HCT116 (cell line): ENCODE measurements around the gene HIP1R. TPM values are rescaled to one million over a fixed set of nuclear protein-coding genes. Genes with fewer than 3 reads are reported as not detected.

Experiments used
- ATAC-seq: fragments of 200-7000 bp; cut with Tn5 transposase; 2 replicates; pipeline ENCODE4 v1.9.1; 2020; ENCODE audit warnings: mild to moderate bottlenecking, moderate library complexity
- BruUV-seq: library from RNA; stranded (reverse); fragments of 400-500 nt; replicated peaks from 2 replicates; lab custom pipeline; 2021; lab: Mats Ljungman, UMichigan
- CTCF ChIA-PET: fragments of 300-600 bp; sonication (Branson Sonifier 250); formaldehyde crosslinking; loops from one replicate; lab custom pipeline; 2021; ENCODE audit warnings: antibody characterized with exemption; lab: Charles Lee
- POLR2A ChIA-PET: fragments of 300-600, 350-600 bp; sonication (Branson Sonifier 250); formaldehyde crosslinking; loops from one replicate; lab custom pipeline; 2021; ENCODE audit warnings: antibody characterized with exemption; lab: Charles Lee
- RAD21 ChIA-PET, 2 experiments: fragments of 300-600 bp; sonication (Branson Sonifier 250); formaldehyde crosslinking; loops; one replicate each; lab custom pipeline; 2023; ENCODE audit warnings: low total read pairs in 2 of 2; ENCODE audit not compliant: uncharacterized antibody in 2 of 2, unreplicated experiment in 2 of 2, low non-redundant PET in 1 of 2; lab: Charles Lee
- DNase-seq: peaks from one replicate; pipeline ENCODE4 v3.0.0-alpha.2; 2010; ENCODE audit warnings: low read depth, low spot score
- H2AFZ ChIP-seq: fragments of 200-600 bp; shearing (Covaris generic), sonication (generic); 2 replicates; pipeline ENCODE4 v1.6.1; 2017; ENCODE audit warnings: low read depth, mixed run types, mixed read lengths, antibody characterized with exemption, low read length; ENCODE audit not compliant: poor library complexity, severe bottlenecking
- H3K27ac ChIP-seq: 2 replicates; pipeline ENCODE4 v1.5.1; 2012; ENCODE audit warnings: low read depth, low read length
- H3K27me3 ChIP-seq: fragments of 200-600 bp; sonication (generic); 2 replicates; pipeline ENCODE4 v1.6.1; 2016; ENCODE audit warnings: mixed run types, low read length, mixed read lengths; ENCODE audit not compliant: insufficient read depth
- H3K36me3 ChIP-seq, 2 experiments: fragments of 200-500 bp in 1 of 2; fragments of 200-600 bp in 1 of 2; sonication (Bioruptor generic) in 1 of 2; sonication (generic) in 1 of 2; 2 replicates each; pipeline versions ENCODE4 v1.5.1 to v1.6.1; 2014 to 2016; ENCODE audit warnings: low read length in 2 of 2, inconsistent platforms in 1 of 2, mixed read lengths in 1 of 2, mixed run types in 1 of 2; ENCODE audit not compliant: insufficient read depth in 2 of 2, control insufficient read depth in 1 of 2
- H3K4me1 ChIP-seq, 2 experiments: fragments of 200-600 bp in 1 of 2; sonication (generic) in 1 of 2; 2 replicates each; pipeline versions ENCODE4 v1.5.1 to v1.6.1; 2012 to 2017; ENCODE audit warnings: low read length in 2 of 2, inconsistent platforms in 1 of 2, mild to moderate bottlenecking in 1 of 2, mixed read lengths in 1 of 2, mixed run types in 1 of 2, moderate library complexity in 1 of 2; ENCODE audit not compliant: insufficient read depth in 2 of 2, control insufficient read depth in 1 of 2
- H3K4me2 ChIP-seq: fragments of 200-600 bp; sonication (generic); 2 replicates; pipeline ENCODE4 v1.6.1; 2017; ENCODE audit warnings: mixed run types, low read length, mixed read lengths
- H3K4me3 ChIP-seq, 2 experiments: fragments of 200-600 bp in 1 of 2; sonication (generic) in 1 of 2; replicated peaks in 1 of 2; 2 replicates each; pipeline ENCODE4 v1.5.1; 2011 to 2016; ENCODE audit warnings: low read length in 2 of 2, control low read depth in 1 of 2, low read depth in 1 of 2, mild to moderate bottlenecking in 1 of 2, mixed read lengths in 1 of 2, mixed run types in 1 of 2
- H3K79me2 ChIP-seq: fragments of 200-600 bp; sonication (generic); 2 replicates; pipeline ENCODE4 v1.6.1; 2017; ENCODE audit warnings: mild to moderate bottlenecking, mixed run types, low read length, moderate library complexity, mixed read lengths; ENCODE audit not compliant: insufficient read depth
- H3K9ac ChIP-seq: fragments of 200-600 bp; sonication (generic); 2 replicates; pipeline ENCODE4 v1.6.1; 2016; ENCODE audit warnings: low read length, mixed read lengths
- H3K9me2 ChIP-seq: fragments of 200-600 bp; sonication (generic), shearing (Covaris generic); 2 replicates; pipeline ENCODE4 v1.6.1; 2017; ENCODE audit warnings: mixed run types, mild to moderate bottlenecking, moderate library complexity; ENCODE audit not compliant: insufficient read depth
- H3K9me3 ChIP-seq, 2 experiments: fragments of 200-500 bp in 1 of 2; fragments of 200-600 bp in 1 of 2; sonication (Bioruptor generic) in 1 of 2; sonication (generic) in 1 of 2; 2 replicates each; pipeline ENCODE4 v1.6.1; 2014 to 2017; ENCODE audit warnings: low read length in 2 of 2, mixed read lengths in 2 of 2, inconsistent platforms in 1 of 2, low read depth in 1 of 2, mild to moderate bottlenecking in 1 of 2, mixed run types in 1 of 2, moderate library complexity in 1 of 2; ENCODE audit not compliant: control insufficient read depth in 1 of 2, insufficient read depth in 1 of 2
- H4K20me1 ChIP-seq: fragments of 200-600 bp; sonication (generic), shearing (Covaris generic); 2 replicates; pipeline ENCODE4 v1.6.1; 2017; ENCODE audit warnings: mixed run types, mild to moderate bottlenecking, moderate library complexity; ENCODE audit not compliant: insufficient read depth
- CBX3 ChIP-seq: IDR thresholded peaks from 2 replicates; pipeline ENCODE4 v1.6.1; 2012; ENCODE audit warnings: low read depth
- CEBPB ChIP-seq: IDR thresholded peaks from 2 replicates; pipeline ENCODE4 v1.6.1; 2012; ENCODE audit warnings: low read depth
- EGR1 ChIP-seq: IDR thresholded peaks from 2 replicates; pipeline ENCODE4 v1.6.1; 2012; ENCODE audit warnings: low read depth
- ELF1 ChIP-seq: IDR thresholded peaks from 2 replicates; pipeline ENCODE4 v1.6.1; 2012; ENCODE audit warnings: low read depth, borderline replicate concordance
- EZH2 ChIP-seq: fragments of 200-600 bp; sonication (generic); IDR thresholded peaks from 2 replicates; pipeline ENCODE4 v1.6.1; 2017; ENCODE audit warnings: antibody characterized with exemption, mixed run types
- EZH2phosphoT487 ChIP-seq: fragments of 200-600 bp; IDR thresholded peaks from 2 replicates; pipeline ENCODE4 v1.6.1; 2018; ENCODE audit warnings: antibody characterized with exemption, borderline replicate concordance
- FOSL1 ChIP-seq: IDR thresholded peaks from 2 replicates; pipeline ENCODE4 v1.6.1; 2012; ENCODE audit warnings: low read depth
- JUND ChIP-seq: IDR thresholded peaks from 2 replicates; pipeline ENCODE4 v1.6.1; 2012
- POLR2A ChIP-seq: IDR thresholded peaks from 2 replicates; pipeline ENCODE4 v1.7.0; 2011; ENCODE audit warnings: borderline replicate concordance; ENCODE audit not compliant: insufficient read depth, insufficient read length; ENCODE audit errors: extremely low read depth
- POLR2AphosphoS5 ChIP-seq: IDR thresholded peaks from 2 replicates; pipeline ENCODE4 v1.6.1; 2011; ENCODE audit warnings: mild to moderate bottlenecking, low read depth, low read length, moderate library complexity
- RAD21 ChIP-seq: IDR thresholded peaks from 2 replicates; pipeline ENCODE4 v1.6.1; 2012; ENCODE audit warnings: low read depth, mild to moderate bottlenecking
- SIN3A ChIP-seq: IDR thresholded peaks from 2 replicates; pipeline ENCODE4 v1.6.1; 2012; ENCODE audit warnings: low read depth
- SP1 ChIP-seq: IDR thresholded peaks from 2 replicates; pipeline ENCODE4 v1.6.1; 2012; ENCODE audit warnings: low read depth
- SRF ChIP-seq: IDR thresholded peaks from 2 replicates; pipeline ENCODE4 v1.6.1; 2012; ENCODE audit warnings: low read depth
- TCF7L2 ChIP-seq: IDR thresholded peaks from 2 replicates; pipeline ENCODE4 v1.7.0; 2011; ENCODE audit warnings: borderline replicate concordance, inconsistent platforms; ENCODE audit not compliant: insufficient read depth, insufficient read length; ENCODE audit errors: extremely low read depth
- ZFX ChIP-seq: fragments of 450-650 bp; IDR thresholded peaks from 2 replicates; pipeline ENCODE4 v1.6.1; 2017
- ZNF274 ChIP-seq: fragments of 200-500 bp; sonication (Bioruptor generic); IDR thresholded peaks from 2 replicates; pipeline ENCODE4 v1.6.1; 2014; ENCODE audit warnings: mild to moderate bottlenecking, low read depth, low read length, inconsistent platforms
- intact Hi-C: fragments of 100-400 bp; cut with micrococcal nuclease; formaldehyde crosslinking; loops from 2 replicates; pipeline ENCODE4 v1.10.0; 2022
- total RNA-seq: library from RNA; stranded (reverse); gene quantifications from one replicate; pipeline ENCODE4 v1.2.1, GENCODE V29; 2021; ENCODE audit not compliant: unreplicated experiment
- TF ChIP-seq, protein P1 (sequence below), 3 experiments: fragments of 200-600 bp in 1 of 3; sonication (generic) in 1 of 3; IDR thresholded peaks in 2 of 3; conservative IDR thresholded peaks in 1 of 3; 2 replicates each; pipeline ENCODE4 v1.5.1; 2012 to 2017; ENCODE audit warnings: low read depth in 2 of 3, low read length in 2 of 3, antibody characterized with exemption in 1 of 3, borderline replicate concordance in 1 of 3, control low read depth in 1 of 3, mild to moderate bottlenecking in 1 of 3, mixed read lengths in 1 of 3, mixed run types in 1 of 3, moderate library complexity in 1 of 3; ENCODE audit not compliant: insufficient read depth in 1 of 3
- TF ChIP-seq, protein P2 (sequence below): IDR thresholded peaks from 2 replicates; pipeline ENCODE4 v1.6.1; 2012
- TF ChIP-seq, protein P3 (sequence below): IDR thresholded peaks from 2 replicates; pipeline ENCODE4 v1.6.1; 2012; ENCODE audit warnings: low read depth
- TF ChIP-seq, protein P4 (sequence below): IDR thresholded peaks from 2 replicates; pipeline ENCODE4 v1.6.1; 2011; ENCODE audit warnings: mild to moderate bottlenecking, low read length, moderate library complexity; ENCODE audit not compliant: insufficient replicate concordance; ENCODE audit errors: extremely low read depth

Gene HIP1R
- total RNA-seq, 1 experiment from 2014 or later, result 57.8 TPM

DNA sequence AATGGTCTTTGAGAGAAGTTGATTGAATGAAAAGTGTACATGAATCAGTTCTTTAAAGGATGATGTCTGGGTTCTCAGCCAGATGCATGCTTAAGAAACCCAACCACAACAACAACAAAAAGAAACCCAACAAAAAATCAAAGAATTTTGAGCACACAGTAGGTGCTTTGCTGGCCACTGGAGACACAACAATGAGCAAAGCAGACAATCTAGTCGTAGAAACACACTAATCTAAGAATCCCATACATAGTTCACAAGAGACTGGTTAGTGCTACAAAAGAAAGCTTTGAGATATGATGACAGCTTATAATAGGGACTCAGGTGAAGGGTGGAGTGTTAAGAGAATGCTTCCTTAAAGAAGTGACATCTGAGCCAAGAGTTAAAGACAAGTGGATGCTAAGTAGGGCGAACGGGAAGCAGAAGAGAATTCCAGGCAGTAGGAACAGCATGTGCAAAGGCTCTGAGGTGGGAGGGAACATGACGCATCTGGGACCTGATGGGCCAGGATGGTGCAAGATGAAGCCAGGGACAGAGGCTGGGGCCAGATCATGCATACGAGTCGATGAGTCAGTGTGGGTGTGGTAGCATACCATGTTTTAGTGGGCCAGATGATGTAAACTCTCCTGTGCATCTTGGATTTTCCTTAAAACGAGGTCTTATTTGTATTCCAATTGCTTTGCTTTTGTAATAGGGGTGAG is 4.6 kb upstream of the HIP1R start:
- peak; percentile 60 for ATAC-seq
- Histone ChIP-seq H3K27ac (no peak overlapping the region), H3K4me2 (peak overlapping the region; percentile 34)

More for the DNA sequence above, 4.6 kb upstream of the HIP1R start:
- H2AFZ ChIP-seq, result no peak overlapping the region
- TF ChIP-seq POLR2AphosphoS5, result peak; percentile 48
- peak; percentile 85 for TF ChIP-seq CEBPB
- no peak for TF ChIP-seq ELF1
- TF ChIP-seq EZH2phosphoT487, result no peak
- no peak for TF ChIP-seq POLR2A
- TF ChIP-seq CBX3, result peak; percentile 98
- no peak for TF ChIP-seq ZFX
- no peak for TF ChIP-seq EGR1
- TF ChIP-seq, protein P1, sequence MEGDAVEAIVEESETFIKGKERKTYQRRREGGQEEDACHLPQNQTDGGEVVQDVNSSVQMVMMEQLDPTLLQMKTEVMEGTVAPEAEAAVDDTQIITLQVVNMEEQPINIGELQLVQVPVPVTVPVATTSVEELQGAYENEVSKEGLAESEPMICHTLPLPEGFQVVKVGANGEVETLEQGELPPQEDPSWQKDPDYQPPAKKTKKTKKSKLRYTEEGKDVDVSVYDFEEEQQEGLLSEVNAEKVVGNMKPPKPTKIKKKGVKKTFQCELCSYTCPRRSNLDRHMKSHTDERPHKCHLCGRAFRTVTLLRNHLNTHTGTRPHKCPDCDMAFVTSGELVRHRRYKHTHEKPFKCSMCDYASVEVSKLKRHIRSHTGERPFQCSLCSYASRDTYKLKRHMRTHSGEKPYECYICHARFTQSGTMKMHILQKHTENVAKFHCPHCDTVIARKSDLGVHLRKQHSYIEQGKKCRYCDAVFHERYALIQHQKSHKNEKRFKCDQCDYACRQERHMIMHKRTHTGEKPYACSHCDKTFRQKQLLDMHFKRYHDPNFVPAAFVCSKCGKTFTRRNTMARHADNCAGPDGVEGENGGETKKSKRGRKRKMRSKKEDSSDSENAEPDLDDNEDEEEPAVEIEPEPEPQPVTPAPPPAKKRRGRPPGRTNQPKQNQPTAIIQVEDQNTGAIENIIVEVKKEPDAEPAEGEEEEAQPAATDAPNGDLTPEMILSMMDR (IDR thresholded peaks at IDR 0.05 in 2 of 3, conservative IDR thresholded peaks at IDR 0.05 in 1 of 3; ENCODE audit: borderline replicate concordance in 1 of 3, insufficient read depth in 1 of 3, low read depth in 2 of 3, low read length in 2 of 3), result no peak
- TF ChIP-seq, protein P2, sequence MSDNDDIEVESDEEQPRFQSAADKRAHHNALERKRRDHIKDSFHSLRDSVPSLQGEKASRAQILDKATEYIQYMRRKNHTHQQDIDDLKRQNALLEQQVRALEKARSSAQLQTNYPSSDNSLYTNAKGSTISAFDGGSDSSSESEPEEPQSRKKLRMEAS, result peak; percentile 84
- TF ChIP-seq SRF, result no peak; the same call in 1 of the 2 replicates
- peak; percentile 17 for TF ChIP-seq TCF7L2
- TF ChIP-seq RAD21, result no peak
- TF ChIP-seq EZH2, result no peak
- no peak; the same call in 1 of the 2 replicates for TF ChIP-seq SIN3A
- TF ChIP-seq FOSL1, result peak; percentile 77
- TF ChIP-seq, protein P3, sequence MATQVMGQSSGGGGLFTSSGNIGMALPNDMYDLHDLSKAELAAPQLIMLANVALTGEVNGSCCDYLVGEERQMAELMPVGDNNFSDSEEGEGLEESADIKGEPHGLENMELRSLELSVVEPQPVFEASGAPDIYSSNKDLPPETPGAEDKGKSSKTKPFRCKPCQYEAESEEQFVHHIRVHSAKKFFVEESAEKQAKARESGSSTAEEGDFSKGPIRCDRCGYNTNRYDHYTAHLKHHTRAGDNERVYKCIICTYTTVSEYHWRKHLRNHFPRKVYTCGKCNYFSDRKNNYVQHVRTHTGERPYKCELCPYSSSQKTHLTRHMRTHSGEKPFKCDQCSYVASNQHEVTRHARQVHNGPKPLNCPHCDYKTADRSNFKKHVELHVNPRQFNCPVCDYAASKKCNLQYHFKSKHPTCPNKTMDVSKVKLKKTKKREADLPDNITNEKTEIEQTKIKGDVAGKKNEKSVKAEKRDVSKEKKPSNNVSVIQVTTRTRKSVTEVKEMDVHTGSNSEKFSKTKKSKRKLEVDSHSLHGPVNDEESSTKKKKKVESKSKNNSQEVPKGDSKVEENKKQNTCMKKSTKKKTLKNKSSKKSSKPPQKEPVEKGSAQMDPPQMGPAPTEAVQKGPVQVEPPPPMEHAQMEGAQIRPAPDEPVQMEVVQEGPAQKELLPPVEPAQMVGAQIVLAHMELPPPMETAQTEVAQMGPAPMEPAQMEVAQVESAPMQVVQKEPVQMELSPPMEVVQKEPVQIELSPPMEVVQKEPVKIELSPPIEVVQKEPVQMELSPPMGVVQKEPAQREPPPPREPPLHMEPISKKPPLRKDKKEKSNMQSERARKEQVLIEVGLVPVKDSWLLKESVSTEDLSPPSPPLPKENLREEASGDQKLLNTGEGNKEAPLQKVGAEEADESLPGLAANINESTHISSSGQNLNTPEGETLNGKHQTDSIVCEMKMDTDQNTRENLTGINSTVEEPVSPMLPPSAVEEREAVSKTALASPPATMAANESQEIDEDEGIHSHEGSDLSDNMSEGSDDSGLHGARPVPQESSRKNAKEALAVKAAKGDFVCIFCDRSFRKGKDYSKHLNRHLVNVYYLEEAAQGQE, result no peak
- TF ChIP-seq SP1, result peak; percentile 76
- TF ChIP-seq, protein P4, sequence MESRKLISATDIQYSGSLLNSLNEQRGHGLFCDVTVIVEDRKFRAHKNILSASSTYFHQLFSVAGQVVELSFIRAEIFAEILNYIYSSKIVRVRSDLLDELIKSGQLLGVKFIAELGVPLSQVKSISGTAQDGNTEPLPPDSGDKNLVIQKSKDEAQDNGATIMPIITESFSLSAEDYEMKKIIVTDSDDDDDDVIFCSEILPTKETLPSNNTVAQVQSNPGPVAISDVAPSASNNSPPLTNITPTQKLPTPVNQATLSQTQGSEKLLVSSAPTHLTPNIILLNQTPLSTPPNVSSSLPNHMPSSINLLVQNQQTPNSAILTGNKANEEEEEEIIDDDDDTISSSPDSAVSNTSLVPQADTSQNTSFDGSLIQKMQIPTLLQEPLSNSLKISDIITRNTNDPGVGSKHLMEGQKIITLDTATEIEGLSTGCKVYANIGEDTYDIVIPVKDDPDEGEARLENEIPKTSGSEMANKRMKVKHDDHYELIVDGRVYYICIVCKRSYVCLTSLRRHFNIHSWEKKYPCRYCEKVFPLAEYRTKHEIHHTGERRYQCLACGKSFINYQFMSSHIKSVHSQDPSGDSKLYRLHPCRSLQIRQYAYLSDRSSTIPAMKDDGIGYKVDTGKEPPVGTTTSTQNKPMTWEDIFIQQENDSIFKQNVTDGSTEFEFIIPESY, result no peak
- peak; percentile 62 for TF ChIP-seq JUND
- TF ChIP-seq ZNF274, result no peak
- TF ChIP-seq, all 23 proteins: peak for 8
- peak; percentile 87 for DNase-seq
- Histone ChIP-seq H3K9me3 (no peaks in the 10 kb centered on the region), H3K79me2 (no peaks in the 10 kb centered on the region), H3K4me1 (peaks cover 17 to 24% of the 10 kb centered on the region in 2 experiments; a peak in 3 of 4 replicates), H4K20me1 (no peaks in the 10 kb centered on the region), H3K36me3 (no peaks in the 10 kb centered on the region), H3K4me3 (no peak overlapping the region), H3K27me3 (no peaks in the 10 kb centered on the region), H3K9ac (no peak overlapping the region), H3K9me2 (no peaks in the 10 kb centered on the region)
- RAD21 ChIA-PET, result no interaction called here
- POLR2A ChIA-PET, result no interaction called here
- no TSS peak for BruUV-seq
- intact Hi-C loops, result no loop called here
- CTCF ChIA-PET, result no interaction called here
